ENCODE measurements around the gene LDLRAD3.
A peak's percentile ranks its signal among the peaks of the same experiment; 100 is the strongest.

LDLRAD3 gene

GRCh38 chr11:35928688-35929395 is 15.0 kb upstream of the LDLRAD3 start:
- DNase-seq = no peak

DNA sequence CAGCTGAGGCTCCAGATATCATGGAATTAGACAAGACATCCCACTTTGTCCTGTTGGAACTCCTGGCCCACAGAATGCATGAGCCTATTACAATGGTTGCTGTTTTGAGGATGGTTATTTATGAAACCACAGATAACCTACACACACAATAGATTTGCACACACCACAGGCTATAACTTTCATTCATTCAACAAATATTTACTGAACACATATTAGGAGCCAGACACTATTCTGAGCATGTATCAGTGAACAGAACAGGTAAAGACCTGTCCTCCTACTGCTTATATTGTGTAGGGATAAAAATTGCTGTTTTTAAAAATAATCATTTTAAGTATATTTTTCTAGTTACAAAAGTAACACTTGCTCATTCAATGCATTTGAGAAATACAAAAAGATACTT is 13.4 kb upstream of the LDLRAD3 start:
- no peak for DNase-seq

GRCh38 chr11:35932121-35932520 is 11.7 kb upstream of the LDLRAD3 start:
- DNase-seq = no peak

- DNase-seq = peak; percentile 82 to 88
Measured at GRCh38 chr11:35932681-35933319, 11.1 kb upstream of the LDLRAD3 start.

- no peak for DNase-seq
Measured at GRCh38 chr11:35933320-35933871, 10.5 kb upstream of the LDLRAD3 start.

DNA sequence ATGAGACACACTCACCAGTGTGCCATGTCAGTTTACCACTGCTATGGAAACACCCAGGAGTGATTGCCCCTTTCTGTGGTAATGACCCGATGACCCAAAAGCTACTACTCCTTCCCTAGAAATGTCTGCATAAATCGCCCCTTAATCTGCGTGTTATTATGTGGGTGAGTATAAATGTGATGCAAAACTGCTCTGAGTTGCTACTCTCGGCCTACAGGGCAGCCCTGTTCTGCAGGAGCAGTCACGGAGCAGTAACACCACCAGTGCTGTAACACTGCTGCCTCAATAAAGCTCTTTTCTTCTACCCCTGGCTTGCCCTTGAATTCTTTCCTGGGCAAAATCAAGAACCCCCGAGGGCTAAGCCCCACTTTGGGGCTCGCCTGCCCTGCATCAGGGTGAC is 9.6 kb upstream of the LDLRAD3 start:
- no peak for DNase-seq

- no peak for DNase-seq
Measured at GRCh38 chr11:35934981-35935380, 8.9 kb upstream of the LDLRAD3 start.

- DNase-seq = no peak
Measured at GRCh38 chr11:35935390-35935789, 8.5 kb upstream of the LDLRAD3 start.

GRCh38 chr11:35937111-35937510 is 6.8 kb upstream of the LDLRAD3 start:
- no peak for DNase-seq

DNA sequence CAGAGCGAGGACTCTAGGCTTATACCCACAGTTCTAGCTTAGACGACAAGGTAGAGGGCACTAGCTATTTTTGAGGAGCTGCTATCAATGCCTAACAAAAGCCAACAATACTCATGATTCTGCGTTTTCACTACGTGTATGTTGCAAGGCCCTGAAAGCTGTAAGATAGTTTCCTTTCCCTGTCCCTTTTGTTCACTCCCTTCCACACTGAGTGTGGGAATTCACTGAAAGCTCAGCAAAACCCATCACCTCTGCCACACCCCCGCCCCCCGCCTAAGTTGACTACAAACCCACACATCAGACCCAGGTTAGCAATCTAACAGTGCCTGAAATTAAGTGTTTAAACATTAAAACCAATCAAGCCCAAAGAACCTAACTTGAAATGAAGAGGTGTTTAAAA is 6.2 kb upstream of the LDLRAD3 start:
- DNase-seq = no peak

DNA sequence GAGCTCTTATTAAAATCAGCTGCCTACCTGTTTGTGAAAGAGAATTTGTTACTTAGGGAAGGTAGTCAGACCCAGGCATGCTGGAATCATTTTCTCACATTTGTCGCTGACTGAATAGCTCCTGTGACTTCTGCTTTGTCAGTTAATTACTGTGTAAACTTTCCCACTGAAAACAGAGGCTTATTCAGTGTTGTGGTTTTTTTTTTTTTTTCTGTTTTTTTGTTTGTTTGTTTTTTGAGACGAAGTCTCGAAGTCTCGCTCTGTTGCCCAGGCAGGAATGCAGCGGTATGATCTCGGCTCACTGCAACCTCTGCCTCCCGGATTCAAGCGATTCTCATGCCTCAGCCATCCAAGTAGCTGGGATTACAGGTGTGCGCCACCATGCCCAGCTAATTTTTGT is 5.6 kb upstream of the LDLRAD3 start:
- DNase-seq = no peak

DNA sequence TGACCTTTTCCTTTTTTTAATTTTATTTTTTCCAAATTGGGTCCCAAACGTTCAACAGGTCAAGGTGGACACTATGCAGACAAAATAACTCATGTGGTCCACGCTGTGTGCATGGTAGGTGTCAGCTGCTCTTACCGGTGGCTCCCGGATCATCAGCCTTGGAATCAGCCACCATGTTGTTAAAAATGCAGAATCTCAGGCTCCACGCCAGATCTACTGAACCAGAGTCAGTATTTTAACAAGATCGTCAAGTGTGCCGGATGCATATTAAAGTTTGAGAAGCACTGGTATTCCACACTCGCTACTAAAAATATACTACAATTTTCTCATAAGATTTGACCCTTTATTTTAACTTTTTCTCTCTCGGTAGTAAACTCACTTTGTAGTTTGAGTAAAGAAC is 553 bp upstream of the LDLRAD3 start:
- DNase-seq = no peak

- no peak for DNase-seq
Measured at GRCh38 chr11:35944503-35945136, 758 bp downstream of the LDLRAD3 start.

DNA sequence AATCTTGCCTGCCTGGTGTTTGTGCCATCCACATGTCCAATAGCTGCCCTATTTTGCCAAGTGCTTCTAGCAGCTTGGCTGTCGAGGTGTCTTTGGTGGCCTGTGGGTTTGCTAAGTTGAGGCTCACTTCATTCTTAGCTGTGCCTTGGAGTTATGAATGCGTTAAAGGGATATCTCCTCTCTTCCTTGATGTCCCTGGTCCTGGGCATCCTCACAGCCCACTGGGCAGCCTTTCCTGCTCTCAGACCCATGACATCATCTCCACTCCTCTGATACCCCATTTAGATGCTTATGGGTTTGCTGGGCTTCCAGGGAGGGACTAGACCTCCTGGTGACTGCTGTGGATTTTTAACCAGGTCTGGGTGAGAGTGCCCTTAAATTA is 1.3 kb downstream of the LDLRAD3 start:
- no peak for DNase-seq

GRCh38 chr11:35946766-35947165 is 2.9 kb downstream of the LDLRAD3 start:
- no peak for DNase-seq

DNA sequence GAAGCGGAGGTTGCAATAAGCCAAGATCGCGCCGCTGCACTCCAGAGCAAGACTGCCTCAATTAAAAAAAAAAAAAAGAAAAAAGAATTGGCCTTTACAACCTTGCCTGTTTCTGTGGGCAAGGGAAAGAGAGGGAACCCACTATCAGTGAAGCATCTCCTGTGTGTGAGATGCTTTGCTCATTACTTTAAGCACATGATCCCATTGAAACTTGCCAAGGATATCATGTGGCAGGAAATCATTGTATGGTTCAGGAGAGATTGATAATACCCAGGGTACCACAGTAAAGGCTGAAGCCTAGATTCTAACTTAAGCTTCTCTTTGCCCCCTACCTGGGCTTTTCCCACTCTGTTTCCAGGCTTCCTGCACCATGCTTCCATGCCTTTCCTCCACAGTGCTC is 3.6 kb downstream of the LDLRAD3 start:
- no peak for DNase-seq

DNA sequence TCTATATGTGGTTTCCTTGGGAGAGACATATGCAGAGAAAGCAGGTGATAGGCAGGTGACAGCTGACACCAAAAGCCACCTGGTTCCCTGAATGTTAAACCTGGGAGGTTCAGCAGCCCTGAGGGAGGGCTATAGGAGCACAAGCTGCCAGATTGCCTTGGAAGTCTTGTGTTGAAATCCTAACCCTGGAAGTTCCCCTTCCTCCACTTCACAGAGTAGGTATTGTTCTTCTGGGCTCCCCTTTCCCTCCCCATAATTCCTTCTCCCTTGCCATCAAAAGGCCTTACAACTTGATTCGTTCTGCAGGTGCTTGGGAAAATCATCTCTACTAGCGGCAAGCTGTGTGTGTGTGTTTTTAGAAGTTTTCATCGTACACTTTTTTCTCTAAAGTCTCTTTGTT is 5.4 kb downstream of the LDLRAD3 start:
- DNase-seq = no peak

DNA sequence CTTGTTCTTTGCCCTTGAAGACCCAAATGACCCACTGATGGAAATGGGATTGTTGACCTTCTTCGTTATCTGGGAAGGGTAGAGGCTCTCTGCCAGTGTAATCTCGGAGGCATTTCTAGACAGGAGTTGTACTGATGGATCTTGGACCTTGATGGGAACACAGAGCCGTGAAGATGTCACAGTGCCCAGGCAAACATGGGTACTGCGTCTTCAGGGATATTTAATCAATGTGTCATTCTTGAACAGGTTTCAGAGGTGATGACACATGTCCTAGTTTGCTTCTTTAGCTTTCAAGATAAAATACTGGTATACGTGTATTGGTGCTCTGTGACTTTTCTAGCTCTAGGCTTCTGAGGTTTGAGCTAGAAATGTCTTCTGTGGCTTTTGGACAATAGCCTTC is 6.2 kb downstream of the LDLRAD3 start:
- DNase-seq = no peak

- DNase-seq = no peak
Measured at GRCh38 chr11:35951680-35952079, 7.8 kb downstream of the LDLRAD3 start.

DNA sequence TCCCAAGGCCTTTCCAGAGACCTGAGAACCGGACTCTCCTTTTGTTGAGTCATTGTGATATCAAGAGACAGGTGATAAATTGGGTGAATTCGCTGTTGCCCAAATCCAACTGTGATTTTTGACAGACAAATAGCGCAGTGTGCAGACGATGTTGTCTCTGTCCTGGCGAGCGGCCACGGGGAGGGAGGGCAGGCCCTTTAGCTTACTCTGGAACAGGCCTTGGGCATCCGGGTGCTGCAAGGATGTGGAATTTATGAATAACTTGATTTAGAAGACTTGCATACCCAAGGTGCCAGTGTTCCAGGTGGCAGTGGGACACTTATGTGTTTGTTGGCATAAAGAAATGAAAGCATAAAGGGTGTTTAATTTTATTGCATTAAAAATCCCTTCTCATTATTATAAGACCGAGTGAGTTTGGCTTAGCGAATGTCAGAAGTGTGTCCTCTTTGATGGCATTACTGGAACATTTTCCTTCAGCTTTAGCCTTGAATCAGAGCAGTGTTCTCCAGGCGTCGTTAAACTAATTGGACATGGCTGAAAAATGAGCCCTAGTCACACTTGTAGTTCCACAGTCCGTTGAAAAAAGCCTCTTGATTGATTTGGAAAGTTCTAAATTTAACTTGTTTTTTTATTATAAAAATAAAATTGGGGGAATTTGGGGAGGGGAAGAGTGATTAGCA is 9.4 kb downstream of the LDLRAD3 start:
- no peak for DNase-seq

GRCh38 chr11:35954205-35954604 is 10.3 kb downstream of the LDLRAD3 start:
- no peak for DNase-seq

- no peak for DNase-seq
Measured at GRCh38 chr11:35955636-35956035, 11.8 kb downstream of the LDLRAD3 start.

DNA sequence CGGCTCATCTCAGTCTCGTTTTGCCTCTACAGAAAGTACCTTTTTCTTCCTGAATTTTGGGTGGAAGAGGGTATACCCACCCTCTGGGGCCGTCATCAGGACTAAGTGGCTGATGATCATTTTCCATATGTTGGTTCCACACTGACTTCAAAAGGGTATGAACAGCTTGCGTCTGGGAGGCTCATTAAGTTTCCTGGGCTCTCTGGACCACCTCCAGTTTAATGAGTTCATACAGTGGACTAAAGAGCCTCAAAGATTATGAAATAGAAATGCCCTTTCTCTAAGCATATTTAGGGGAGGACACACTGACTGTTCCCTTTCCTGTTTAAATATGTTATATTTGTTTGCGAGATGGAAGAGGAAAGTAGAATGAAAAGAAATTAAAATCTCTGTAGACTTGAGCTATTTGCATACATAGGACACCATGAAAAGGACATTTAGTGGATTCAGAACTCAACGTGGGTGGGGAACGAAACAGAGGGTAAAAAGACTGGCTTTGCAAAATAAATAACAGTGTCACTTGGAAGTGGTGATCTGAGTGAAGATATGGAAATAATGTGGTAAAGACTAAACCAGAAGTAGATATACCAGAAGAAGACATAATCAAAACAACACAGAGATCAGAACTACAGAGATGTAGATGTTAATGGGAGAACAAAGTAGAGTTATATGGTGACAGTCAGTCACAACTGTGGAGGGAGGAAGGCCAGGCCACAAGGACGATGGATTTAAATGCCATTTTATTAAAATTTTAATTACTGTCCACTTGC is 18.7 kb downstream of the LDLRAD3 start:
- DNase-seq = no peak

Measured in Kasumi-1 (cell line).